Hepatocyte (in vitro differentiated cells): ENCODE data around the gene DNAJC15.

Source experiments
- CTCF ChIP-seq: fragments of 200-600 bp; sonication (generic); IDR thresholded peaks from 2 replicates; pipeline ENCODE4 v1.5.1; 2016; ENCODE audit warnings: antibody characterized with exemption, mild to moderate bottlenecking; ENCODE audit not compliant: poor library complexity
- EZH2phosphoT487 ChIP-seq: fragments of 200-600 bp; sonication (generic); IDR thresholded peaks from one replicate; pipeline ENCODE4 v1.6.1; 2018; ENCODE audit warnings: antibody characterized with exemption, mild to moderate bottlenecking, low read depth, moderate library complexity; ENCODE audit not compliant: unreplicated experiment, severe bottlenecking

GRCh38 chr13:43023289-43023963, at the start of gene DNAJC15:
- TF ChIP-seq EZH2phosphoT487: no peak
- no peak for TF ChIP-seq CTCF
